IPS DF 6.9 (cell line): ENCODE results near the gene OTOGL.

Experiments used
- DNase-seq: peaks from one replicate; pipeline ENCODE4 v3.0.0-alpha.2; 2013; ENCODE audit warnings: low read depth, low spot score
- H3K27ac ChIP-seq: one replicate; pipeline ENCODE4 v1.5.1; 2013; ENCODE audit warnings: low read length, control low read depth
- H3K27me3 ChIP-seq: 2 replicates; pipeline ENCODE4 v1.6.1; 2013; ENCODE audit warnings: mild to moderate bottlenecking, low read length; ENCODE audit not compliant: control insufficient read depth, insufficient read depth
- H3K36me3 ChIP-seq: 2 replicates; pipeline ENCODE4 v1.6.1; 2013; ENCODE audit warnings: low read length; ENCODE audit not compliant: control insufficient read depth, insufficient read depth
- H3K4me1 ChIP-seq: 2 replicates; pipeline ENCODE4 v1.6.1; 2013; ENCODE audit warnings: low read length; ENCODE audit not compliant: control insufficient read depth, insufficient read depth
- H3K4me3 ChIP-seq: 2 replicates; pipeline ENCODE4 v1.5.1; 2013; ENCODE audit warnings: mild to moderate bottlenecking, low read length
- H3K9me3 ChIP-seq: 2 replicates; pipeline ENCODE4 v1.6.1; 2013; ENCODE audit warnings: low read length, inconsistent platforms; ENCODE audit not compliant: control insufficient read depth, insufficient read depth
- WGBS: extraction: QIAGEN DNeasy Blood & Tissue Kit; methylation state at CpG from one replicate; pipeline ENCODE4 v1.1.7; 2013; ENCODE audit warnings: mixed read lengths, missing lambda C conversion rate; ENCODE audit not compliant: insufficient read length, insufficient coverage; 5-methylcytosine and 5-hydroxymethylcytosine counted together

The OTOGL gene

GRCh38 chr12:80269803-80270552 is 170.6 kb downstream of the OTOGL start:
- H3K4me1 ChIP-seq: no peaks in the 10 kb centered on the region
- DNase-seq: peak; percentile 16
- H3K9me3 ChIP-seq: no peaks in the 10 kb centered on the region
- H3K36me3 ChIP-seq: no peaks in the 10 kb centered on the region
- H3K4me3 ChIP-seq: no peak overlapping the region
- H3K27ac ChIP-seq: no peak overlapping the region
- WGBS: no CpG with 5 or more reads among the region's 5 CpGs
- H3K27me3 ChIP-seq: no peaks in the 10 kb centered on the region

- no peaks in the 10 kb centered on the region for H3K4me1 ChIP-seq
- H3K27ac ChIP-seq: no peak overlapping the region
- no peak overlapping the region for H3K4me3 ChIP-seq
- no peaks in the 10 kb centered on the region for H3K9me3 ChIP-seq
- H3K27me3 ChIP-seq: no peaks in the 10 kb centered on the region
- no peak for DNase-seq
- no peaks in the 10 kb centered on the region for H3K36me3 ChIP-seq
Observed at GRCh38 chr12:80271780-80272179, 172.4 kb downstream of the OTOGL start.

- H3K27ac ChIP-seq: no peak overlapping the region
- H3K4me1 ChIP-seq: no peaks in the 10 kb centered on the region
- no CpG with 5 or more reads among the region's 3 CpGs for whole genome bisulfite sequencing
- no peaks in the 10 kb centered on the region for H3K27me3 ChIP-seq
- no peaks in the 10 kb centered on the region for H3K36me3 ChIP-seq
- no peak overlapping the region for H3K4me3 ChIP-seq
- no peaks in the 10 kb centered on the region for H3K9me3 ChIP-seq
- no peak for DNase-seq
Observed at GRCh38 chr12:80272387-80272915, 173.1 kb downstream of the OTOGL start.

- H3K27me3 ChIP-seq: no peaks in the 10 kb centered on the region
- no CpG with 5 or more reads among the region's 1 CpG for WGBS
- no peak for DNase-seq
- H3K4me3 ChIP-seq: no peak overlapping the region
- H3K4me1 ChIP-seq: no peaks in the 10 kb centered on the region
- no peaks in the 10 kb centered on the region for H3K9me3 ChIP-seq
- H3K36me3 ChIP-seq: no peaks in the 10 kb centered on the region
- H3K27ac ChIP-seq: no peak overlapping the region
Observed at GRCh38 chr12:80273144-80273543, 173.8 kb downstream of the OTOGL start.

- H3K9me3 ChIP-seq: no peaks in the 10 kb centered on the region
- H3K36me3 ChIP-seq: no peaks in the 10 kb centered on the region
- no peaks in the 10 kb centered on the region for H3K4me1 ChIP-seq
- WGBS: no CpG with 5 or more reads among the region's 4 CpGs
- H3K27ac ChIP-seq: no peak overlapping the region
- no peak for DNase-seq
- H3K4me3 ChIP-seq: no peak overlapping the region
- H3K27me3 ChIP-seq: no peaks in the 10 kb centered on the region
Observed at GRCh38 chr12:80277732-80278131, 178.4 kb downstream of the OTOGL start.

- no peak for DNase-seq
- Histone ChIP-seq H3K36me3 (no peaks in the 10 kb centered on the region), H3K4me1 (no peaks in the 10 kb centered on the region), H3K27ac (no peak overlapping the region), H3K4me3 (no peak overlapping the region), H3K27me3 (no peaks in the 10 kb centered on the region), H3K9me3 (no peaks in the 10 kb centered on the region)
- WGBS: no CpG with 5 or more reads among the region's 4 CpGs
Observed at GRCh38 chr12:80282226-80282625, 182.9 kb downstream of the OTOGL start.

GRCh38 chr12:80282761-80283160 is 183.4 kb downstream of the OTOGL start:
- no peaks in the 10 kb centered on the region for H3K9me3 ChIP-seq
- no peak overlapping the region for H3K27ac ChIP-seq
- no peaks in the 10 kb centered on the region for H3K27me3 ChIP-seq
- no peak for DNase-seq
- no peak overlapping the region for H3K4me3 ChIP-seq
- no peaks in the 10 kb centered on the region for H3K36me3 ChIP-seq
- no peaks in the 10 kb centered on the region for H3K4me1 ChIP-seq

GRCh38 chr12:80291108-80291754 is 191.9 kb downstream of the OTOGL start:
- DNase-seq: no peak
- H3K27me3 ChIP-seq: no peaks in the 10 kb centered on the region
- no peak overlapping the region for H3K27ac ChIP-seq
- H3K4me3 ChIP-seq: no peak overlapping the region
- WGBS: no CpG with 5 or more reads among the region's 5 CpGs
- no peaks in the 10 kb centered on the region for H3K9me3 ChIP-seq
- no peaks in the 10 kb centered on the region for H3K36me3 ChIP-seq
- H3K4me1 ChIP-seq: no peaks in the 10 kb centered on the region

- H3K27me3 ChIP-seq: no peaks in the 10 kb centered on the region
- DNase-seq: no peak
- H3K4me1 ChIP-seq: no peaks in the 10 kb centered on the region
- no peaks in the 10 kb centered on the region for H3K36me3 ChIP-seq
- WGBS: no CpG with 5 or more reads among the region's 1 CpG
- H3K27ac ChIP-seq: no peak overlapping the region
- H3K9me3 ChIP-seq: no peaks in the 10 kb centered on the region
- H3K4me3 ChIP-seq: no peak overlapping the region
Observed at GRCh38 chr12:80293347-80293746, 194.0 kb downstream of the OTOGL start.

- no peaks in the 10 kb centered on the region for H3K36me3 ChIP-seq
- DNase-seq: no peak
- H3K4me3 ChIP-seq: no peak overlapping the region
- H3K4me1 ChIP-seq: no peaks in the 10 kb centered on the region
- no peaks in the 10 kb centered on the region for H3K9me3 ChIP-seq
- H3K27me3 ChIP-seq: no peaks in the 10 kb centered on the region
- no peak overlapping the region for H3K27ac ChIP-seq
- no CpG with 5 or more reads among the region's 1 CpG for WGBS
Observed at GRCh38 chr12:80293759-80294158, 194.4 kb downstream of the OTOGL start.

GRCh38 chr12:80299219-80299618 is 199.9 kb downstream of the OTOGL start:
- no peaks in the 10 kb centered on the region for H3K36me3 ChIP-seq
- DNase-seq: no peak
- H3K27me3 ChIP-seq: no peaks in the 10 kb centered on the region
- H3K4me3 ChIP-seq: no peak overlapping the region
- H3K9me3 ChIP-seq: no peaks in the 10 kb centered on the region
- no peaks in the 10 kb centered on the region for H3K4me1 ChIP-seq
- H3K27ac ChIP-seq: no peak overlapping the region
- WGBS: no CpG with 5 or more reads among the region's 1 CpG
